GM21737 (cell line): ENCODE measurements around the gene ASPDH.
"Not testable (repeated sequence)": the region's sequence is repeated elsewhere in the genome, so short reads cannot be mapped to it uniquely, and the experiment has no call there.

Source experiments
- ATAC-seq: cut with Tn5 transposase; IDR thresholded peaks from one replicate; pipeline ENCODE4 v1.9.1; 2021; ENCODE audit warnings: mild to moderate bottlenecking, moderate library complexity; ENCODE audit not compliant: unreplicated experiment

Gene ASPDH

DNA sequence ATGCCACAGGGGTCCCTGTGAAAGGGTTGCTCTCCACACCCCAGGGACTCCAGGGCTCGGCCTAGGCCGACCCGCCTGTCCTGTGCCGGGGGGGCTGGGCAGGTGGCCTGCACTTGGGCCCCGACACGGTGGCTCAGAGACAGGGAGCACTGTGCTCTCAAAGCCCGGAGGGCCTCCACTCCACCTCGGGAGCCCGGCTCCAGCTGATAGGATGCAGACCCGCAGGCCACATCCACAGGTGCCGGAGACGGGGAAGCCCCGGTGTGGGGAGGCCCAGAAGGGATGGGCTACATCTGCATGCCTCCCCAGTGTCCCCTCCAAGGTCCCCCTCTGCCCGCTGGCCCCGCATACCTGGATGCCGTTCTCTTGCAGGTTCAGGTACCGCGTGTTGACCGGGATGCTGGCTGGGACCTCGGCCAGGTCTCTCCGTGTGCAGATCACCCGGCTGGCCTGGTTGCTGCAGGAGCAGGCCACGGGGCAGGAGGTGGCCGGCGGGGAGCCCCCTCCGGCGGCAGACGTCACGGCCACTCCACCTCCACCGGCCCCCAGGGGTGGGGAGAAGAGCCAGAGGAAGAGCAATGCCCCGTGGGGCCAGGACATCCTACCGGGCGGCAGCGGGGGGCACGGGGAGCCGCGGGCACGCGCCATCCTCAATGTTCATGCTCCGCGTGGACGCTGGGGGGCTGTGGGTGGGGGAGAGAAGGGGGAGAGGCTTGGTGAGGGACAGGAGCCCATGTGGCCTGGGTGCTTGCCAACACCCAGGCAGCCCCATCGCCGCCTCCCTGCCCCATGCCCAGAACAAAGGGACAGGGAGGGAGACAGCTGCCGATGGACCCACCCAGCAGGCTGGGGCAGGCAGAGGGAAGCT is 34.7 kb upstream of the ASPDH start:
- ATAC-seq: no peak

DNA sequence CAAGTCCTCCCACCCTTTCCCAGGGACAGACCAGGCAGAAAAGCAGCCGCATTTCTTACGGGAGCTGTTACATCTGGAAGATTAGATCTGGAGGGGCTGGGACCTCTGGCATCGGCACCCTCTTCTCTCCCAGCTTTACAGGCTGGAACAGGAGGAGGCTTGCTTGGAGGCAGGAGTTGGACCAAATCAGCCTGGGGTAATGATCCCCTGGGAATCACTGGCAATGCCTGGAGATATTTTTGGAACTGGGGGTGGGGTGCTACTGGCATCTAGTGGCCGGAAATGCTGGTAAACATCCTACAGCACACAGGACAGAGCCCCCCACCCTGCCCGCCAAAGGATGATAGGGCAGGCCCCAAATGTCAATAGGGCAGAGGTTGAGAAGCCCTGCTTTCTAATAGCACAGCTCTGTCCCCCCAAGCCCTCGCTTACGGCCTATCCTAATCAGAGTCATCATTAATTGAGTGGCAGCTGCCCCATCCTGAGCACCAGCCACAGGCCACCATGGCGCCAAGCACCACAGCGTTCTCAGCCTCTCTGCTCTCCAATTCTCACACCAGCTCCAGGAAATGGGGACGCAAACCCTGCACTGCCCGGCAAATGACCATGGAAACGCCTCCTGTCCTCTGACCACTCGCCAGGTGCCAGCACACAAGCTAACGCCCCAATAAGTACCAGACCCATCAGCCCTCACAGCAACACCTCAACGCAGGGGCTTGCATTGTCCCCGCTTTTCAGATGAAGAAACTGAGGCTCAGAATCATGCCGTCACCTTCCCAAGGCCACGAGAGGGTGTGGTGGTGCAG is 33.9 kb upstream of the ASPDH start:
- no peak for ATAC-seq

- no peak for ATAC-seq
Measured at GRCh38 chr19:50546527-50547221, 33.0 kb upstream of the ASPDH start.

DNA sequence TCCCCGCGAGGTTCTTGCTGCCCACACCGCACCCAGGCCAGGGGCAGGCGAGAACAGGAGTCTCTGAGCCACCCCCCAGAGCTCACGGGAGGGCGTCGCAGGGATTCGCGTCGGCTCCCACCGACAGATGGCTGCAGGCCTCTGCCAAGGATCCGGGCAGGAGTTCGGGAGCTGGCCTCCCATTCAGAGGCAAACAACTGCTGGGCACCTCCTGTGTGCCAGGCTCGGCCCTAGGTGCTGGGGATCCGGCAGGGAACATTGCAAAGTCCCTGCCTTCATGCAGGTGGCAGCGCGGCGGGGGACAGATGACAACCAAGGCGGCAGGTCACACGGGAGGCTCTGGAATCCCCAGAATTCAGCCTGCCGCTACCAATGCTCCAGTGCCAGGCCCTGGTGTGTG is 29.2 kb upstream of the ASPDH start:
- ATAC-seq: no peak

DNA sequence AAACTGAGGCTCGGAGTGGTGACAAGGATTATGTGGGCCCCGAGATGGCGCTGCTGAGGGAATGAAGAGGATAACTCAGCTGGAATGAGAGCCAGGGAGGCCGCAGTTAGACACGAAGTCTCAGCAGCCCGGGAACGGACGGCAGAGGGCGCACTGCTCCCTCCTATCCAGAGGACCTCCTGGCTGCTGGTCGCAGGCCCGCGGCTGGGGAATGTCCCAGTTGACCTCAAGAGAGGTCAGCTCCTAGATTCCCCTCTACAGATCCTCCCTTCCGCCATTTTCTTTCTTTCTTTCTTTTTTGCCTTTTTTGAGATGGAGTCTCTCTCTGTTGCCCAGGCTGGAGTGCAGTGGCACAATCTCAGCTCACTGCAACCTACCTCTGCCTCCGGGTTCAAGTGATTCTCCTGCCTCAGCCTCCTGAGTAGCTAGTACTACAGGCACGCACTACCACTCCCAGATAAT is 24.1 kb upstream of the ASPDH start:
- no peak for ATAC-seq

DNA sequence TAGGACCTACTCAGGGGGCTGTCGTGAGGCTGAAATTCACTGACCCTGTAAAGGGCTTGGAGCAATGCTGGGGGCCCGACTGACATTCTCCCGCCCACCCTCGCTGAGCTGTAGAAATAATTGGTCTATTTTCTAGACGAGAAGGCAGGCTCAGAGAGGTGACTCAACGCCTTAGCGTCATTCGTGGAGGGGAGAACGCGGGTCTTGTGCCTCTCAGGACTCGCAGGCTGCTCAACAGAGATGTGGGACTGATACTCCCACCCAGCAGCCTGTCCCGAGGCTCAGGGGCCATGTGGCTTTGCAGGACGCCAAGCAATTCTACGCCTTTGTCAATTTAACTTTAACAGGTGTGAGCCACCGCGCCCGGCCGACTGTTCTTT is 23.6 kb upstream of the ASPDH start:
- ATAC-seq: no peak

DNA sequence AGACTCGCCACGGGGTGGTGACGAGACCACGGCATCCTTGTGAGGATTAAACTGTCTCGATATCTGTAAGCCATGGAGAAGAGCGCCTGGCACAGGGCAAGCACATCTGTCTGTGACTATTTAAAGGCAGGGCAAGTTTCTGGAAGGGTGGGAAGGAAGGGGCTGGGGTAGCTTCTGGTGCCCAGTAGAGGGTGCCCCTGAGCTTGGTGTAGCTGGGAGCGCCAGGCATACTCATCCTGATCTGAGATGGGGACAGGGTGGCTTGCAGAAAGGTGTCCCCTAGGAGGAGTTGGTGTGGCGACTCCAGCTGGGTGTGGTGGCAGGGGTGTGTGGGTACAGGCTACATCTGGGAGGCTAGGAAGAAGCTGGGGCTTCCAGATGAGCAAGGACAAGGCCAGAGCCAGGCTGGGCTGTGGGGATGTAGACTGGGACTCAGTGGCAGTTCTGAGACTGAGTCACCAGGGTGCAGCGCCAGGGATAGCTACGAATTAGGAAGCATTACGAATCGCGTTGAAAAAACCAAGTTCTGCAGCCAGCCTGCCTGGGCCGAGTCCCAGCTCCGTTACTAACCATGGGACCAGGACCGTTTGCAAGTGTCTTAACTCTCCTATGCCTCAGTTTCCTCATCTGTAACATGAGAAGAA is 23.1 kb upstream of the ASPDH start:
- ATAC-seq: no peak

- no peak for ATAC-seq
Measured at GRCh38 chr19:50535672-50536187, 22.0 kb upstream of the ASPDH start.

DNA sequence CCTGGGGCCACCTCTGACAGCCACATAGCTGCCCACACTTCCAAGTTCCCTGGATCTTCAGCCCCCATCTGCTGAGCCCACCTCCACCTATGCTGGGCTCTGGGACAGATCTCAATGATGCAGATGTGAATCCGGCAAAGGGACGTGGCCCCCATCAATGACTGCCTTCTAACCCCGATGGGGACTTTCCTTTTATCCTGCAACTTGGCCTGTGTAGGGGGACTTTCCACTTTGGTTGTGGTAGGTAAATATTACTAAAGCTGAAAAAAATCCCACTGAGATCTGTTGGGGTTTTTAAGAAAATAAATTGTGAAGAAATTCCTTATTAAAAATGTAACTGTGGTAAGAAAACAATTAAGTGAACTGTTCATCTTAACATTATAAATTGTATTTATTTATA is 20.8 kb upstream of the ASPDH start:
- ATAC-seq: no peak

DNA sequence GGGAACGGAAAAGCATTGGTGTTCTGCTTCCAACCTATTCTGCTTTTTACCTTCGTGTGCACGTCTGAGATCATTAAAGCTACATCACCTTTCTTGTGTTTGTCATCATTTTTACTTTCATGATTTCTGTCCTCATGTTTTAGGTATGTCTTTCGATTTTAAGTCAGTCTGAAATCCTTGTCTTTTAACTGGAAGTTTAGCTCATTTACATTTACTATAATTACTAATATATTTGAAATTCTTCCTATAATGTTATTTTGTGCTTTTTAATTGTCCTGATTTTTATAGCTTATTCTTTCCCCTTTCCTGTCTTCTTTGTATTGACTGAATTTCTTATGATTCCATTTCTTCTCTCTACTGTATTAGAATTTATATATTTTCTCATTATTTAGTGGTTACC is 19.2 kb upstream of the ASPDH start:
- no peak for ATAC-seq

DNA sequence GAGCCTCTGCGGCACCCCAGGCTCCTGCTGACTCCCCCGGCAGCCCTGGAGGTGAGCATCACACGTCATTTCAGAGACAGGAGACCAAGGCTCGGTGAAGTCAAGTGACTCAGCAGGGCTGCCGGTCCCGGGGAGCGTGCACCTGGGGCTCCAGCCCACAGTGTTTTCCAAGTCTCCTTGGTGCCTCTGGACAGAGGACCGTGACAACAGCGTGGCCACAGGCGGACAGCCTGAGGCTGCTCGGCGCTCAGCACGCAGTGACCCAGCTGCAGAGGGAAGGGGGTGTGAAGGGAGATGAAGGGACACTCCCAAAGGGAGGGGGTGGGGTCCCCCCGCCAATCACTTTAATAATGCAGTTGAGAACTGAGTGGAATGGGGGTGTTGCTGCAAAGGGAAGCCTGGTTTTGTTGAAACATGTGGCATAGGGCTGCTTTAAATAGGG is 17.5 kb upstream of the ASPDH start:
- ATAC-seq: no peak

DNA sequence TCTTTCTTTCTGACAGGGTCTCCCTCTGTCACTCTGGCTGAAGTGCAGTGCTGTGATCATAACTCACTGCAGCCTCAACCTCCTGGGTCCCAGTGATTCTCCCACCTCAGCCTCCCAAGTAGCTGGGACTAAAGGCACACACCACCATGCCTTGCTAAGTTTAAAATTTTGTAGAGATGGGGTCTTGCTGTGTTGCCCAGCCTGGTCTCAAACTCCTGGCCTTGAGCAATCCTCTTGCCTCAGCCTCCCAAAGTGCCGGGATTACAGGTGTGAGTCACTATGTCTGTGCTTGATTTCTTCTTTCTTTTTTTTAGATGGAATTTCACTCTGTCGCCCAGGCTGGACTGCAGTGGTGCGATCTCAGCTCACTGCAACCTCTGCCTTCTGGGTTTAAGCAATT is 14.3 kb upstream of the ASPDH start:
- not testable (repeated sequence) for ATAC-seq

DNA sequence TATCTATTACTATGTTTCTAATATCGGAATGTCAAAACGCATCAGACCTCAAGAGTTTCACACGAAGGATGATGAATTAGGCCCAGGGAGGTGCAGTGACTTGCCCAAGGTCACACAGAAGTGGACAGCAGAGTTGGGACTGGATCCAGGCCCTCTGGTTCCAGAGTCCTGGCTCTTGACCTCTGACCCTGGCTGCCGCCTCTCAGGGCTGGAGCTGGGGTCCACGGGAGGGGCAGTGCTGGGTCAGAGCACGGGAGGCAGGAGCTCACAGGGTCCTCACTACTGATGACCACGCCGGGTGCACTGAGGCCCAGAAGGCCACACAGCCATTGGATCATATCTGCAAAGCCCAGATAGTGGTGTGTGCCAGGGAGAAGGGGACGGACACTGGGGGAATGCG is 9.2 kb upstream of the ASPDH start:
- ATAC-seq: no peak

- ATAC-seq: no peak
Measured at GRCh38 chr19:50520822-50521465, 7.2 kb upstream of the ASPDH start.

GRCh38 chr19:50519006-50519575 is 5.4 kb upstream of the ASPDH start:
- no peak for ATAC-seq

DNA sequence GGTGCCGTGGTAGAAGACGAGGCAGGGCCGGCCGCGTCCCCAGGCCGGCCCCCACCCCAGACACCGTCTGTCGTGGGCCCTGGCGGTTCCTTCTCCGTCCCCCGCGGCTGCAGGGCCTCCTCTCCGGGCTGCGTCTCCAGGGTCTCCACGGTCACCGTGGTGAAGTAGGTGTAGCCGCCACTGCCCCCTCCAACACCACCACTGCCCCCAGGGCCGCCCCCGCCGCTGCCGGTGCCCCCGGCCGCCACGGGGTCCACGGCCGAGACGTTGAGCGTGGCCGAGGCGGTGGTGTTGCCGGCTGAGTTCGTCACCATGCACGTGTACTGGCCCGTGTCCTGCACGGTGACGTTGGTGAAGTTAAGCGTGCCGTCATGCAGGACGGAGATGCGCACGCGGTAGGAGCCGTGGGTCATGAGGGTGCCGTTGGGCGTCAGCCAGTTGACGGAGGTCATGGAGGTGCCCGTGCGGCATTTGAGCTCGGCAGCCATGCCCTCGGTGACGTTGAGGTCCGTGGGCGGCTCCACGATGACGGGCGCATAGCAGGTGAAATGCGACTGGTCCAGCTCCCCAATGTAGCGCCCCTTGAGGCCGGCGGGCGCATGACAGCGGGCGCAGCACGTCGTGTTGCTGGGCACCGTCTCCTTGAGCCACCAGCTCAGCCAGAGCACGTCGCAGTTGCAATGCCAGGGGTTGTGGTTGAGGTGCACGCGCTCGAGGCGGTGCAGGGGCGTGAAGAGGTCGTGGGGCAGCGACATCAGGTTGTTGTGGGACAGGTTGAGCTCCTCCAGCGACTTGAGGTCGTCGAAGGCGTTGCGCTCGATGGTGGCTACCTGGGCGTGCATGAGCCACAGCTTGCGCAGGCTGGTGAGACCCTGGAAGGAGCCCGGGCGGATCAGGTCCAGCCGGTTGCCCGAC is 4.6 kb upstream of the ASPDH start:
- no peak for ATAC-seq

GRCh38 chr19:50517704-50518075 is 4.0 kb upstream of the ASPDH start:
- ATAC-seq: no peak

DNA sequence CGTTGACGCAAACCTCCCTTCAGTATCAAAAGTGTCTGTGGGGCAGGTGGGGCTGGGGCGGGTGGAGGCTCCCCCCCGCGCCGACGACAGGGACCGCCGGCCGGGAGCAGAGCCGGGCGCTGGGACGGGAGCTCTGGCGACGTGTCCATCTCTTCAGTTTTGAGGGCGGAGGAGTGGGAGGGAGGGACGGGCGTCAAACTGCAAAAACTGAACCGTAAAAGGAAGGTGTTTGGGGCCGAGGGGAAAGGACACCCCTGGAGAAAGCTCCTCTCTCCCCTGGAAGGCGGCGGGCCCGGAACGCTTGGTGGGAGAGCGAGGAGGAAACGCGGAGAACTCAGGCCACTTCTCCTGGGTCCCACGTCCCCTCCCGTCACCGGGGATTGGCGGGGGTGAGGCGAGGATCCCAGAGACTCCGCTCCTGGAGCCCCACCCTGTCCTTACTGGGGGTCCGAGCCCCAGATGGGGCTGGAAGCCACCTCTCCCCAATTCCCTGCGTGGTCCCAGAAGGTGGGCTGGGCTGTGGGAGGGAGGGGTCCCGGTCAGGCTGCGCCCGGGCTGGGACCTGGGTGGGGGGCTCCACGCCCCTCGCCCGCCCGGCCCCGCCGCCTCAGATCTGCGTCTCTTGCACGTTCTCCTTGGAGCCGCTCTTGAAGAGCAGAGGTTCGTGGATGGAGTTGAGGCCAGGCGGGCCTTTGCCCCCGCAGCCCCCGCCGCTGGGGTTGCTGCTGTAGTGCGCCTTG is 3.4 kb upstream of the ASPDH start:
- ATAC-seq: no peak
